CD14-positive monocyte (primary cell): ENCODE data around the gene VAV2. TPM values are rescaled to one million over a fixed set of nuclear protein-coding genes. Genes with fewer than 3 reads are reported as not detected.

Source experiments
- DNase-seq, 3 donors: peaks; one replicate each; pipeline ENCODE4 v3.0.0-alpha.2; 2011 to 2022
- H2AFZ ChIP-seq: 2 replicates; pipeline ENCODE4 v1.6.0; 2012; ENCODE audit warnings: mild to moderate bottlenecking, low read depth, low read length, inconsistent platforms; ENCODE audit not compliant: insufficient read depth, poor library complexity, severe bottlenecking
- H3K27ac ChIP-seq, 2 donors: 1 replicate in 1 of 2; 2 replicates in 1 of 2; pipeline ENCODE4 v1.5.1; 2012 to 2013; ENCODE audit warnings: low read length in 2 of 2, control low read depth in 1 of 2, inconsistent platforms in 1 of 2, low read depth in 1 of 2, mild to moderate bottlenecking in 1 of 2
- H3K27me3 ChIP-seq, 2 donors: one replicate each; pipeline versions ENCODE4 v1.6.0 to v1.6.1; 2011 to 2013; ENCODE audit warnings: low read length in 2 of 2; ENCODE audit not compliant: control insufficient read depth in 2 of 2, insufficient read depth in 2 of 2
- H3K36me3 ChIP-seq, 2 donors: replicated peaks in 1 of 2; 1 replicate in 1 of 2; 2 replicates in 1 of 2; pipeline versions ENCODE4 v1.5.1 to v1.6.1; 2012 to 2013; ENCODE audit warnings: low read length in 2 of 2, control low read depth in 1 of 2, inconsistent platforms in 1 of 2, mild to moderate bottlenecking in 1 of 2; ENCODE audit not compliant: insufficient read depth in 2 of 2, control insufficient read depth in 1 of 2
- H3K4me1 ChIP-seq, 2 donors: 1 replicate in 1 of 2; 2 replicates in 1 of 2; pipeline versions ENCODE4 v1.5.1 to v1.6.1; 2012 to 2013; ENCODE audit warnings: low read length in 2 of 2, control low read depth in 1 of 2, inconsistent platforms in 1 of 2, mild to moderate bottlenecking in 1 of 2, moderate library complexity in 1 of 2; ENCODE audit not compliant: insufficient read depth in 2 of 2, control insufficient read depth in 1 of 2
- H3K4me2 ChIP-seq: replicated peaks from 2 replicates; pipeline ENCODE3; 2012; ENCODE audit warnings: low read length, moderate library complexity, mild to moderate bottlenecking; ENCODE audit not compliant: poor library complexity, severe bottlenecking; ENCODE audit errors: extremely low read depth
- H3K4me3 ChIP-seq, 3 experiments: fragments of 200-600 bp in 1 of 3; sonication (generic) in 1 of 3; replicated peaks in 1 of 3; 1 replicate in 2 of 3; 2 replicates in 1 of 3; pipeline ENCODE4 v1.5.1; 2011 to 2013; ENCODE audit warnings: low read length in 3 of 3, mild to moderate bottlenecking in 3 of 3, control low read depth in 2 of 3, low read depth in 2 of 3, inconsistent platforms in 1 of 3, moderate library complexity in 1 of 3
- H3K79me2 ChIP-seq: 2 replicates; pipeline ENCODE4 v1.6.0; 2012; ENCODE audit warnings: mild to moderate bottlenecking, control low read depth, inconsistent platforms, low read length, moderate library complexity; ENCODE audit not compliant: insufficient read depth
- H3K9ac ChIP-seq: 2 replicates; pipeline ENCODE4 v1.6.0; 2017; ENCODE audit warnings: low read length, mild to moderate bottlenecking; ENCODE audit not compliant: insufficient read depth, poor library complexity, severe bottlenecking
- H3K9me3 ChIP-seq, 2 donors: replicated peaks in 1 of 2; 1 replicate in 1 of 2; 2 replicates in 1 of 2; pipeline versions ENCODE4 v1.5.1 to v1.6.1; 2012 to 2013; ENCODE audit warnings: low read length in 2 of 2, control low read depth in 1 of 2; ENCODE audit not compliant: control insufficient read depth in 1 of 2, insufficient read depth in 1 of 2
- H4K20me1 ChIP-seq: 2 replicates; pipeline ENCODE4 v1.6.0; 2012; ENCODE audit warnings: mild to moderate bottlenecking, low read length, control low read depth, moderate library complexity; ENCODE audit not compliant: insufficient read depth
- H3K27ac Mint-ChIP-seq, 7 donors: one replicate each; pipeline ENCODE4 v1.8.0; 2020; ENCODE audit warnings: mild to moderate bottlenecking in 7 of 7, mixed read lengths in 7 of 7, moderate library complexity in 6 of 7, inconsistent platforms in 2 of 7
- H3K27me3 Mint-ChIP-seq, 3 donors: one replicate each; pipeline ENCODE4 v1.8.0; 2021 to 2022; ENCODE audit warnings: low read depth in 3 of 3, mild to moderate bottlenecking in 3 of 3, mixed read lengths in 3 of 3, moderate library complexity in 3 of 3, inconsistent platforms in 1 of 3
- H3K36me3 Mint-ChIP-seq, 2 donors: one replicate each; pipeline ENCODE4 v1.8.0; 2020; ENCODE audit warnings: mixed read lengths in 2 of 2, inconsistent platforms in 1 of 2, mild to moderate bottlenecking in 1 of 2
- H3K4me1 Mint-ChIP-seq: one replicate; pipeline ENCODE4 v1.8.0; 2020; ENCODE audit warnings: mild to moderate bottlenecking, mixed read lengths
- H3K4me3 Mint-ChIP-seq, 2 donors: one replicate each; pipeline ENCODE4 v1.8.0; 2020; ENCODE audit warnings: mild to moderate bottlenecking in 2 of 2, mixed read lengths in 2 of 2, moderate library complexity in 1 of 2
- H3K9me3 Mint-ChIP-seq, 7 donors: one replicate each; pipeline ENCODE4 v1.8.0; 2020 to 2022; ENCODE audit warnings: mixed read lengths in 7 of 7, mild to moderate bottlenecking in 6 of 7, moderate library complexity in 6 of 7, inconsistent platforms in 2 of 7
- WGBS: methylation state at CpG from one replicate; pipeline ENCODE4 v1.1.5; 2013; ENCODE audit warnings: missing lambda C conversion rate; ENCODE audit not compliant: insufficient coverage; 5-methylcytosine and 5-hydroxymethylcytosine counted together
- intact Hi-C, 2 donors: fragments of 100-400 bp; cut with micrococcal nuclease; formaldehyde crosslinking; loops; one replicate each; pipeline versions ENCODE4 v1.15.0 to v1.15.1; 2023
- polyA plus RNA-seq, 3 donors: library from polyadenylated mRNA; depleted of rRNA in 1 of 3; unstranded in 2 of 3; stranded (reverse) in 1 of 3; fragments of 300-500 nt in 2 of 3; fragments of >200 nt in 1 of 3; fragmentation: Illumina TruSeq in 2 of 3; gene quantifications; 1 replicate in 2 of 3; 2 replicates in 1 of 3; pipeline ENCODE4 v1.2.3, GENCODE V29; 2012 to 2021
- TF ChIP-seq, protein P1 (sequence below): fragments of 200-600 bp; IDR thresholded peaks from one replicate; pipeline ENCODE4 v1.8.0; 2022; ENCODE audit warnings: antibody characterized with exemption, mild to moderate bottlenecking

VAV2 gene
- polyA plus RNA-seq, 3 donors: 2.3 to 13.6 (median 2.3) TPM

DNA sequence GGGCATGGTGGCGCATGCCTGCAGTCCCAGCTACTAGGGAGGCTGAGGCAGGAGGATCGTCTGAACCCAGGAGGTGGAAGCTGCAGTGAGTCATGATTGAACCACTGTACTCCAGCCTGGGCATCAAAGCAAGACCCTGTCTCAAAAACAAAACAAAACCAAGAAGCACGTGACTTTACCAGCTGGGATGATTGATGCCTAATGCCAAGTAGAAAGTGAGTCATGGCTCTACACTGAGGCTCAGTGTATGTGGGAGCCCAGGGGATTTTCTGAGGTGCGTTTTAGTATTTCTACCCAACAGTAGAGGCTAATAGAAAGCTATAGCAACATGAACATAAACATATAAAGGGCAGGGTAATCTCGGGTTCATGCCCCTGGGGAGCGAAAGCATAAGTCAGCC lies 19.3 kb upstream of the VAV2 start:
- H3K27me3 ChIP-seq: peaks cover 0 to 3% of the 10 kb centered on the region in 2 donors
- H3K4me1 Mint-ChIP-seq: no peaks in the 10 kb centered on the region
- no peaks in the 10 kb centered on the region for H3K79me2 ChIP-seq
- no peaks in the 10 kb centered on the region for H4K20me1 ChIP-seq
- no peak for DNase-seq
- H3K4me3 Mint-ChIP-seq: no peak overlapping the region
- WGBS: 100% methylated on average over 3 of the region's 6 CpGs
- peaks cover 18 to 32% (median 20%) of the 10 kb centered on the region in 3 donors for H3K27me3 Mint-ChIP-seq
- no peak overlapping the region for H3K27ac ChIP-seq
- no peak overlapping the region for H3K4me2 ChIP-seq
- H3K4me1 ChIP-seq: no peaks in the 10 kb centered on the region
- TF ChIP-seq, protein P1, sequence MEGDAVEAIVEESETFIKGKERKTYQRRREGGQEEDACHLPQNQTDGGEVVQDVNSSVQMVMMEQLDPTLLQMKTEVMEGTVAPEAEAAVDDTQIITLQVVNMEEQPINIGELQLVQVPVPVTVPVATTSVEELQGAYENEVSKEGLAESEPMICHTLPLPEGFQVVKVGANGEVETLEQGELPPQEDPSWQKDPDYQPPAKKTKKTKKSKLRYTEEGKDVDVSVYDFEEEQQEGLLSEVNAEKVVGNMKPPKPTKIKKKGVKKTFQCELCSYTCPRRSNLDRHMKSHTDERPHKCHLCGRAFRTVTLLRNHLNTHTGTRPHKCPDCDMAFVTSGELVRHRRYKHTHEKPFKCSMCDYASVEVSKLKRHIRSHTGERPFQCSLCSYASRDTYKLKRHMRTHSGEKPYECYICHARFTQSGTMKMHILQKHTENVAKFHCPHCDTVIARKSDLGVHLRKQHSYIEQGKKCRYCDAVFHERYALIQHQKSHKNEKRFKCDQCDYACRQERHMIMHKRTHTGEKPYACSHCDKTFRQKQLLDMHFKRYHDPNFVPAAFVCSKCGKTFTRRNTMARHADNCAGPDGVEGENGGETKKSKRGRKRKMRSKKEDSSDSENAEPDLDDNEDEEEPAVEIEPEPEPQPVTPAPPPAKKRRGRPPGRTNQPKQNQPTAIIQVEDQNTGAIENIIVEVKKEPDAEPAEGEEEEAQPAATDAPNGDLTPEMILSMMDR: no peak
- intact Hi-C loops: no loop called here
- no peaks in the 10 kb centered on the region for H3K36me3 ChIP-seq
- H3K9ac ChIP-seq: no peak overlapping the region
- no peak overlapping the region for H3K4me3 ChIP-seq
- peaks cover 22 to 31% of the 10 kb centered on the region in 2 donors for H3K9me3 ChIP-seq
- H3K27ac Mint-ChIP-seq: peak overlapping the region in 1 of 7 donors; percentile 50
- H3K36me3 Mint-ChIP-seq: no peaks in the 10 kb centered on the region
- peaks cover 3 to 33% (median 22%) of the 10 kb centered on the region in 7 donors for H3K9me3 Mint-ChIP-seq
- H2AFZ ChIP-seq: no peak overlapping the region

DNA sequence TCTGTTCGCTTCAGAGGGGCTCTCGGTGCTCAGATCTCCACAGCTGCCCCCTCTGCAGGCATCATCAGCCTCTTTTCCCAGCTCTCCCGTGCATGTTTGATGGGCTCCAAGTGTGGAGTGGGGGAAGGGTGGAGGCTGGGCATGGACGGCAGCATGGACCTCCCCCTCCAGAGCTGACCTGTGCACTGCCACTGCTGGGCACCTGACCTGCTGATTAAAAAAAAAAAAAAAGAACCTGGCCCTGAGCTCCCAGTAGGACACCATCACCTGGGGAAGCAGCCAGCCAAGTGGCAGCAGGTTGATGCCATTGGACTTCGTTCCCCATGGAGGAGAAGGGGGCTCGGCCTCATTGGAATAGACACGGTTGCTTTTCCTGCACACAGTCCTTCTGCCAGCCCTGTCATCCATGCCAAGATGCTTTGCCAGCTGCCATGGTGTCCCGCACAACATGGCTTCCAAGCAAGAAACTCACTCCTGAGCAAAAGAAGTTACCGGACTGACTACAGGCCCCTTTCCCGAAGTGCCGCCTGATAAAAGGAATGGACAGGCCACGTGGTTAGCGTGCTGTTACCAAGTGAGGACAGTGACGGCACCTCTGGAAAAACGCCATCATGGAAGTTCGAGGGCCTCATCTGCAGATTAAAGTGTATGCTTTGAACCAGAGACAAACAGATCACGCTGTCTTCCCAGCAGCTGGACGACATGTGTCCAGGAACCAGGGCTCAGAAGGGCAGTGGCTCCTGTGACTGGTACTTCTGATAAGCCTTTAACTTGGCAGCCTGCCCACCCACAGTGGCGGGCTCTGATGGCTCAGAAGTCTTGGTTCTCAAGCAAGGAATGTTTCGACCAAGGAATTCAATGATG lies 18.4 kb upstream of the VAV2 start:
- Histone ChIP-seq H3K79me2 (no peaks in the 10 kb centered on the region), H3K4me1 (no peaks in the 10 kb centered on the region), H3K9me3 (peaks cover 20 to 31% of the 10 kb centered on the region in 2 donors), H3K27me3 (peaks cover 0 to 3% of the 10 kb centered on the region in 2 donors), H3K27ac (no peak overlapping the region), H3K9ac (no peak overlapping the region), H3K36me3 (no peaks in the 10 kb centered on the region), H3K4me3 (no peak overlapping the region), H3K4me2 (no peak overlapping the region), H2AFZ (no peak overlapping the region), H4K20me1 (no peaks in the 10 kb centered on the region)
- TF ChIP-seq, protein P1: no peak
- intact Hi-C loops: no loop called here
- DNase-seq: no peak
- 37% methylated on average over 16 of the region's 20 CpGs for WGBS
- Mint-ChIP-seq H3K4me1 (no peaks in the 10 kb centered on the region), H3K36me3 (no peaks in the 10 kb centered on the region), H3K27ac (no peak overlapping the region), H3K9me3 (peaks cover 3 to 27% (median 18%) of the 10 kb centered on the region in 7 donors), H3K27me3 (peaks cover 18 to 31% (median 20%) of the 10 kb centered on the region in 3 donors), H3K4me3 (no peak overlapping the region)
